ENCODE data around the gene GLRA3. TPM values are rescaled to one million over a fixed set of nuclear protein-coding genes. Genes with fewer than 3 reads are reported as not detected.

Gene GLRA3
- total and polyA plus RNA-seq, 2 of the 8 experiments (the other 6 are each of a cell fraction or from before 2014, with no cell fraction given) = 0.02 TPM; not detected in 1

- TF ChIP-seq CHD7 (IDR thresholded peaks at IDR 0.05; ENCODE audit: insufficient replicate concordance, low read length) (no peak), MAFK (IDR thresholded peaks at IDR 0.05; ENCODE audit: low read depth, low read length) (no peak), ASH2L (IDR thresholded peaks at IDR 0.05; ENCODE audit: low read length) (no peak), RAD21 (IDR thresholded peaks at IDR 0.05 in 1 of 2, conservative IDR thresholded peaks at IDR 0.05 in 1 of 2; ENCODE audit: low read depth in 2 of 2, low read length in 2 of 2) (no peak), CTCF (IDR thresholded peaks at IDR 0.05; ENCODE audit: control extremely low read depth in 1 of 3, insufficient read depth in 1 of 3, low read depth in 1 of 3, low read length in 3 of 3) (no peak), TAF7 (optimal IDR thresholded peaks at IDR 0.05; ENCODE audit: borderline replicate concordance, low read depth, low read length) (no peak), TCF12 (IDR thresholded peaks at IDR 0.05; ENCODE audit: low read depth, low read length) (no peak), POLR2AphosphoS5 (IDR thresholded peaks at IDR 0.05; ENCODE audit: low read depth, low read length) (no peak), CHD2 (IDR thresholded peaks at IDR 0.05; ENCODE audit: low read length) (no peak), SP1 (IDR thresholded peaks at IDR 0.05; ENCODE audit: low read depth, low read length) (no peak)
Observed at GRCh38 chr4:174616661-174617060, 212.4 kb downstream of the GLRA3 start (continued).

Data from H1 (cell line).